ENCODE results near the gene C10orf67.
"Not testable (repeated sequence)": the region's sequence is repeated elsewhere in the genome, so short reads cannot be mapped to it uniquely, and the experiment has no call there.

Gene C10orf67

GRCh38 chr10:23362069-23362830, 17.7 kb upstream of the C10orf67 start:
- no peak for DNase-seq (ENCODE audit: low spot score)

GRCh38 chr10:23361665-23362064, 17.1 kb upstream of the C10orf67 start:
- no peak for DNase-seq (ENCODE audit: low spot score)

GRCh38 chr10:23359692-23360380, 15.2 kb upstream of the C10orf67 start:
- DNase-seq (ENCODE audit: low spot score): no peak

GRCh38 chr10:23358357-23358756, 13.8 kb upstream of the C10orf67 start:
- no peak for DNase-seq (ENCODE audit: low spot score)

GRCh38 chr10:23354630-23355279, 10.2 kb upstream of the C10orf67 start:
- DNase-seq (ENCODE audit: low spot score): no peak

GRCh38 chr10:23351926-23352519, 7.4 kb upstream of the C10orf67 start:
- DNase-seq (ENCODE audit: low spot score): no peak

- DNase-seq (ENCODE audit: low spot score): not testable (repeated sequence)
These were observed 6.1 kb upstream of the C10orf67 start for GRCh38 chr10:23350706-23351105.

GRCh38 chr10:23345861-23346260, 1.3 kb upstream of the C10orf67 start:
- DNase-seq (ENCODE audit: low spot score): no peak

- peak; percentile 23 for DNase-seq (ENCODE audit: low spot score)
These were observed 881 bp downstream of the C10orf67 start for GRCh38 chr10:23343591-23344240.

GRCh38 chr10:23342213-23342884, 2.2 kb downstream of the C10orf67 start:
- no peak for DNase-seq (ENCODE audit: low spot score)

- peak; percentile 36 for DNase-seq (ENCODE audit: low spot score)
These were observed 3.6 kb downstream of the C10orf67 start for GRCh38 chr10:23341004-23341403.

- no peak for DNase-seq (ENCODE audit: low spot score)
These were observed 4.2 kb downstream of the C10orf67 start for GRCh38 chr10:23340354-23340753.

- DNase-seq (ENCODE audit: low spot score): no peak
These were observed 5.7 kb downstream of the C10orf67 start for GRCh38 chr10:23338886-23339285.

- DNase-seq (ENCODE audit: low spot score): no peak
These were observed 6.3 kb downstream of the C10orf67 start for GRCh38 chr10:23338155-23338828.

- DNase-seq (ENCODE audit: low spot score): no peak
These were observed 7.0 kb downstream of the C10orf67 start for GRCh38 chr10:23337616-23338015.

GRCh38 chr10:23331567-23332301, 12.9 kb downstream of the C10orf67 start:
- no peak for DNase-seq (ENCODE audit: low spot score)

- DNase-seq (ENCODE audit: low spot score): no peak
These were observed 13.6 kb downstream of the C10orf67 start for GRCh38 chr10:23330948-23331347.

- no peak for DNase-seq (ENCODE audit: low spot score)
These were observed 17.9 kb downstream of the C10orf67 start for GRCh38 chr10:23326544-23327307.

- DNase-seq (ENCODE audit: low spot score): no peak
These were observed 19.5 kb downstream of the C10orf67 start for GRCh38 chr10:23325132-23325531.
